HCT116 (cell line): Measurements from ENCODE around the gene UBN1. TPM values are rescaled to one million over a fixed set of nuclear protein-coding genes. Genes with fewer than 3 reads are reported as not detected.

Experiments used
- ATAC-seq: fragments of 200-7000 bp; cut with Tn5 transposase; 2 replicates; pipeline ENCODE4 v1.9.1; 2020; ENCODE audit warnings: mild to moderate bottlenecking, moderate library complexity
- BruUV-seq: library from RNA; stranded (reverse); fragments of 400-500 nt; replicated peaks from 2 replicates; lab custom pipeline; 2021; lab: Mats Ljungman, UMichigan
- CTCF ChIA-PET: fragments of 300-600 bp; sonication (Branson Sonifier 250); formaldehyde crosslinking; loops from one replicate; lab custom pipeline; 2021; ENCODE audit warnings: antibody characterized with exemption; lab: Charles Lee
- POLR2A ChIA-PET: fragments of 300-600, 350-600 bp; sonication (Branson Sonifier 250); formaldehyde crosslinking; loops from one replicate; lab custom pipeline; 2021; ENCODE audit warnings: antibody characterized with exemption; lab: Charles Lee
- RAD21 ChIA-PET, 2 experiments: fragments of 300-600 bp; sonication (Branson Sonifier 250); formaldehyde crosslinking; loops; one replicate each; lab custom pipeline; 2023; ENCODE audit warnings: low total read pairs in 2 of 2; ENCODE audit not compliant: uncharacterized antibody in 2 of 2, unreplicated experiment in 2 of 2, low non-redundant PET in 1 of 2; lab: Charles Lee
- DNase-seq: peaks from one replicate; pipeline ENCODE4 v3.0.0-alpha.2; 2010; ENCODE audit warnings: low read depth, low spot score
- H2AFZ ChIP-seq: fragments of 200-600 bp; shearing (Covaris generic), sonication (generic); 2 replicates; pipeline ENCODE4 v1.6.1; 2017; ENCODE audit warnings: low read depth, mixed run types, mixed read lengths, antibody characterized with exemption, low read length; ENCODE audit not compliant: poor library complexity, severe bottlenecking
- H3K27ac ChIP-seq: 2 replicates; pipeline ENCODE4 v1.5.1; 2012; ENCODE audit warnings: low read depth, low read length
- H3K27me3 ChIP-seq: fragments of 200-600 bp; sonication (generic); 2 replicates; pipeline ENCODE4 v1.6.1; 2016; ENCODE audit warnings: mixed run types, low read length, mixed read lengths; ENCODE audit not compliant: insufficient read depth
- H3K36me3 ChIP-seq, 2 experiments: fragments of 200-500 bp in 1 of 2; fragments of 200-600 bp in 1 of 2; sonication (Bioruptor generic) in 1 of 2; sonication (generic) in 1 of 2; 2 replicates each; pipeline versions ENCODE4 v1.5.1 to v1.6.1; 2014 to 2016; ENCODE audit warnings: low read length in 2 of 2, inconsistent platforms in 1 of 2, mixed read lengths in 1 of 2, mixed run types in 1 of 2; ENCODE audit not compliant: insufficient read depth in 2 of 2, control insufficient read depth in 1 of 2
- H3K4me1 ChIP-seq, 2 experiments: fragments of 200-600 bp in 1 of 2; sonication (generic) in 1 of 2; 2 replicates each; pipeline versions ENCODE4 v1.5.1 to v1.6.1; 2012 to 2017; ENCODE audit warnings: low read length in 2 of 2, inconsistent platforms in 1 of 2, mild to moderate bottlenecking in 1 of 2, mixed read lengths in 1 of 2, mixed run types in 1 of 2, moderate library complexity in 1 of 2; ENCODE audit not compliant: insufficient read depth in 2 of 2, control insufficient read depth in 1 of 2
- H3K4me2 ChIP-seq: fragments of 200-600 bp; sonication (generic); 2 replicates; pipeline ENCODE4 v1.6.1; 2017; ENCODE audit warnings: mixed run types, low read length, mixed read lengths
- H3K4me3 ChIP-seq, 2 experiments: fragments of 200-600 bp in 1 of 2; sonication (generic) in 1 of 2; replicated peaks in 1 of 2; 2 replicates each; pipeline ENCODE4 v1.5.1; 2011 to 2016; ENCODE audit warnings: low read length in 2 of 2, control low read depth in 1 of 2, low read depth in 1 of 2, mild to moderate bottlenecking in 1 of 2, mixed read lengths in 1 of 2, mixed run types in 1 of 2
- H3K79me2 ChIP-seq: fragments of 200-600 bp; sonication (generic); 2 replicates; pipeline ENCODE4 v1.6.1; 2017; ENCODE audit warnings: mild to moderate bottlenecking, mixed run types, low read length, moderate library complexity, mixed read lengths; ENCODE audit not compliant: insufficient read depth
- H3K9ac ChIP-seq: fragments of 200-600 bp; sonication (generic); 2 replicates; pipeline ENCODE4 v1.6.1; 2016; ENCODE audit warnings: low read length, mixed read lengths
- H3K9me2 ChIP-seq: fragments of 200-600 bp; sonication (generic), shearing (Covaris generic); 2 replicates; pipeline ENCODE4 v1.6.1; 2017; ENCODE audit warnings: mixed run types, mild to moderate bottlenecking, moderate library complexity; ENCODE audit not compliant: insufficient read depth
- H3K9me3 ChIP-seq, 2 experiments: fragments of 200-500 bp in 1 of 2; fragments of 200-600 bp in 1 of 2; sonication (Bioruptor generic) in 1 of 2; sonication (generic) in 1 of 2; 2 replicates each; pipeline ENCODE4 v1.6.1; 2014 to 2017; ENCODE audit warnings: low read length in 2 of 2, mixed read lengths in 2 of 2, inconsistent platforms in 1 of 2, low read depth in 1 of 2, mild to moderate bottlenecking in 1 of 2, mixed run types in 1 of 2, moderate library complexity in 1 of 2; ENCODE audit not compliant: control insufficient read depth in 1 of 2, insufficient read depth in 1 of 2
- H4K20me1 ChIP-seq: fragments of 200-600 bp; sonication (generic), shearing (Covaris generic); 2 replicates; pipeline ENCODE4 v1.6.1; 2017; ENCODE audit warnings: mixed run types, mild to moderate bottlenecking, moderate library complexity; ENCODE audit not compliant: insufficient read depth
- intact Hi-C: fragments of 100-400 bp; cut with micrococcal nuclease; formaldehyde crosslinking; loops from 2 replicates; pipeline ENCODE4 v1.10.0; 2022
- total RNA-seq: library from RNA; stranded (reverse); gene quantifications from one replicate; pipeline ENCODE4 v1.2.1, GENCODE V29; 2021; ENCODE audit not compliant: unreplicated experiment
- TF ChIP-seq, protein P1 (sequence below): IDR thresholded peaks from 2 replicates; pipeline ENCODE4 v1.6.1; 2012; ENCODE audit warnings: low read depth
- TF ChIP-seq, protein P2 (sequence below), 3 experiments: fragments of 200-600 bp in 1 of 3; sonication (generic) in 1 of 3; IDR thresholded peaks in 2 of 3; conservative IDR thresholded peaks in 1 of 3; 2 replicates each; pipeline ENCODE4 v1.5.1; 2012 to 2017; ENCODE audit warnings: low read depth in 2 of 3, low read length in 2 of 3, antibody characterized with exemption in 1 of 3, borderline replicate concordance in 1 of 3, control low read depth in 1 of 3, mild to moderate bottlenecking in 1 of 3, mixed read lengths in 1 of 3, mixed run types in 1 of 3, moderate library complexity in 1 of 3; ENCODE audit not compliant: insufficient read depth in 1 of 3

The UBN1 gene
- total RNA-seq, 1 experiment from 2014 or later: 31.9 TPM

DNA sequence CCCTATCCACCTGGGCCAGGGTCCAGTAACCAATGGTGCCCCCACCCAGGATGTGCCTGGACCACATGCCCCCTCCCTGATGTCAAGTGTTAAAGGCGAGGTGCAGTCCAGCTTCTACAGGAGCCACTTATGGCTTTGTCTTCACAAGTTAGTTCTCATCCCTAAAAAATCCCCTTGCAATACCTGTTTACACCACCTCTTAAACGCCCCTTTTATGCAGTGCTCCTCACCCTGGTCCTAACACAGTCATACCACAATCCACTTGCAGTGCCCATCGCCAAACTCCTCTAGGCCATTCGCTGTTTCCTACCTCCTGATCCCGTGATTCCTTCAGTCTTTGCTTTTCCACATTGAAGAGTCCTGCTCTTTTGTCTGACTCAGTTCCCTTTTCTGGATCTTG, 7.3 kb upstream of the UBN1 start:
- no peak overlapping the region for H2AFZ ChIP-seq
- TF ChIP-seq, protein P1, sequence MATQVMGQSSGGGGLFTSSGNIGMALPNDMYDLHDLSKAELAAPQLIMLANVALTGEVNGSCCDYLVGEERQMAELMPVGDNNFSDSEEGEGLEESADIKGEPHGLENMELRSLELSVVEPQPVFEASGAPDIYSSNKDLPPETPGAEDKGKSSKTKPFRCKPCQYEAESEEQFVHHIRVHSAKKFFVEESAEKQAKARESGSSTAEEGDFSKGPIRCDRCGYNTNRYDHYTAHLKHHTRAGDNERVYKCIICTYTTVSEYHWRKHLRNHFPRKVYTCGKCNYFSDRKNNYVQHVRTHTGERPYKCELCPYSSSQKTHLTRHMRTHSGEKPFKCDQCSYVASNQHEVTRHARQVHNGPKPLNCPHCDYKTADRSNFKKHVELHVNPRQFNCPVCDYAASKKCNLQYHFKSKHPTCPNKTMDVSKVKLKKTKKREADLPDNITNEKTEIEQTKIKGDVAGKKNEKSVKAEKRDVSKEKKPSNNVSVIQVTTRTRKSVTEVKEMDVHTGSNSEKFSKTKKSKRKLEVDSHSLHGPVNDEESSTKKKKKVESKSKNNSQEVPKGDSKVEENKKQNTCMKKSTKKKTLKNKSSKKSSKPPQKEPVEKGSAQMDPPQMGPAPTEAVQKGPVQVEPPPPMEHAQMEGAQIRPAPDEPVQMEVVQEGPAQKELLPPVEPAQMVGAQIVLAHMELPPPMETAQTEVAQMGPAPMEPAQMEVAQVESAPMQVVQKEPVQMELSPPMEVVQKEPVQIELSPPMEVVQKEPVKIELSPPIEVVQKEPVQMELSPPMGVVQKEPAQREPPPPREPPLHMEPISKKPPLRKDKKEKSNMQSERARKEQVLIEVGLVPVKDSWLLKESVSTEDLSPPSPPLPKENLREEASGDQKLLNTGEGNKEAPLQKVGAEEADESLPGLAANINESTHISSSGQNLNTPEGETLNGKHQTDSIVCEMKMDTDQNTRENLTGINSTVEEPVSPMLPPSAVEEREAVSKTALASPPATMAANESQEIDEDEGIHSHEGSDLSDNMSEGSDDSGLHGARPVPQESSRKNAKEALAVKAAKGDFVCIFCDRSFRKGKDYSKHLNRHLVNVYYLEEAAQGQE: no peak
- TF ChIP-seq, protein P2, sequence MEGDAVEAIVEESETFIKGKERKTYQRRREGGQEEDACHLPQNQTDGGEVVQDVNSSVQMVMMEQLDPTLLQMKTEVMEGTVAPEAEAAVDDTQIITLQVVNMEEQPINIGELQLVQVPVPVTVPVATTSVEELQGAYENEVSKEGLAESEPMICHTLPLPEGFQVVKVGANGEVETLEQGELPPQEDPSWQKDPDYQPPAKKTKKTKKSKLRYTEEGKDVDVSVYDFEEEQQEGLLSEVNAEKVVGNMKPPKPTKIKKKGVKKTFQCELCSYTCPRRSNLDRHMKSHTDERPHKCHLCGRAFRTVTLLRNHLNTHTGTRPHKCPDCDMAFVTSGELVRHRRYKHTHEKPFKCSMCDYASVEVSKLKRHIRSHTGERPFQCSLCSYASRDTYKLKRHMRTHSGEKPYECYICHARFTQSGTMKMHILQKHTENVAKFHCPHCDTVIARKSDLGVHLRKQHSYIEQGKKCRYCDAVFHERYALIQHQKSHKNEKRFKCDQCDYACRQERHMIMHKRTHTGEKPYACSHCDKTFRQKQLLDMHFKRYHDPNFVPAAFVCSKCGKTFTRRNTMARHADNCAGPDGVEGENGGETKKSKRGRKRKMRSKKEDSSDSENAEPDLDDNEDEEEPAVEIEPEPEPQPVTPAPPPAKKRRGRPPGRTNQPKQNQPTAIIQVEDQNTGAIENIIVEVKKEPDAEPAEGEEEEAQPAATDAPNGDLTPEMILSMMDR (IDR thresholded peaks at IDR 0.05 in 2 of 3, conservative IDR thresholded peaks at IDR 0.05 in 1 of 3; ENCODE audit: borderline replicate concordance in 1 of 3, insufficient read depth in 1 of 3, low read depth in 2 of 3, low read length in 2 of 3): 0 out of 6 replicates have a peak, but pooled peaks of 2 of the 3 experiments have one; percentile 7 to 21
- H3K4me3 ChIP-seq: no peak overlapping the region
- no peaks in the 10 kb centered on the region; the same call in 1 of the 2 replicates for H4K20me1 ChIP-seq
- DNase-seq (no peak), ATAC-seq (peak; percentile 81)
- ChIA-PET POLR2A (no interaction called here), CTCF (no interaction called here), RAD21 (no interaction called here)
- H3K9ac ChIP-seq: no peak overlapping the region
- peaks cover 56% of the 10 kb centered on the region for H3K79me2 ChIP-seq
- H3K4me1 ChIP-seq: no peaks in the 10 kb centered on the region
- no peak overlapping the region for H3K27ac ChIP-seq
- H3K9me2 ChIP-seq: no peaks in the 10 kb centered on the region
- peaks cover 48 to 56% of the 10 kb centered on the region in 2 experiments for H3K36me3 ChIP-seq
- BruUV-seq: no TSS peak
- H3K27me3 ChIP-seq: no peaks in the 10 kb centered on the region
- intact Hi-C loops: no loop called here
- no peaks in the 10 kb centered on the region for H3K9me3 ChIP-seq
- H3K4me2 ChIP-seq: no peak overlapping the region
